NCI-H1694 (cell line): Measurements from ENCODE around the gene DHRSX.
"Not testable (repeated sequence)": the region's sequence is repeated elsewhere in the genome, so short reads cannot be mapped to it uniquely, and the experiment has no call there.

ENCODE experiments used
- DNase-seq: peaks from one replicate; lab custom pipeline; 2025; lab: John Stamatoyannopoulos, UW

DHRSX gene

GRCh38 chrX:2351321-2351720, 149.5 kb downstream of the DHRSX start:
- DNase-seq, result no peak

GRCh38 chrX:2350703-2351102, 150.1 kb downstream of the DHRSX start:
- DNase-seq, result not testable (repeated sequence)

GRCh38 chrX:2350036-2350435, 150.7 kb downstream of the DHRSX start:
- DNase-seq, result not testable (repeated sequence)

- no peak for DNase-seq
Measured at GRCh38 chrX:2348211-2348610, 152.6 kb downstream of the DHRSX start.

- no peak for DNase-seq
Measured at GRCh38 chrX:2346158-2346557, 154.6 kb downstream of the DHRSX start.

GRCh38 chrX:2345562-2345961, 155.2 kb downstream of the DHRSX start:
- DNase-seq, result no peak

- no peak for DNase-seq
Measured at GRCh38 chrX:2343413-2343812, 157.4 kb downstream of the DHRSX start.

- DNase-seq, result no peak
Measured at GRCh38 chrX:2342874-2343273, 157.9 kb downstream of the DHRSX start.

GRCh38 chrX:2342281-2342688, 158.5 kb downstream of the DHRSX start:
- DNase-seq, result no peak

- DNase-seq, result no peak
Measured at GRCh38 chrX:2340991-2341390, 159.8 kb downstream of the DHRSX start.

- DNase-seq, result no peak
Measured at GRCh38 chrX:2336181-2336580, 164.6 kb downstream of the DHRSX start.

- no peak for DNase-seq
Measured at GRCh38 chrX:2334237-2334636, 166.5 kb downstream of the DHRSX start.

GRCh38 chrX:2332252-2332651, 168.5 kb downstream of the DHRSX start:
- no peak for DNase-seq

- no peak for DNase-seq
Measured at GRCh38 chrX:2330910-2331309, 169.9 kb downstream of the DHRSX start.

- DNase-seq, result no peak
Measured at GRCh38 chrX:2330487-2330886, 170.3 kb downstream of the DHRSX start.

- DNase-seq, result no peak
Measured at GRCh38 chrX:2327423-2327822, 173.4 kb downstream of the DHRSX start.

- DNase-seq, result no peak
Measured at GRCh38 chrX:2325076-2325784, 175.5 kb downstream of the DHRSX start.

- no peak for DNase-seq
Measured at GRCh38 chrX:2324151-2324550, 176.6 kb downstream of the DHRSX start.

GRCh38 chrX:2321411-2321810, 179.4 kb downstream of the DHRSX start:
- DNase-seq, result no peak

- DNase-seq, result no peak
Measured at GRCh38 chrX:2320580-2321327, 180.0 kb downstream of the DHRSX start.

GRCh38 chrX:2320089-2320488, 180.7 kb downstream of the DHRSX start:
- DNase-seq, result no peak

GRCh38 chrX:2318371-2318770, 182.4 kb downstream of the DHRSX start:
- no peak for DNase-seq

- no peak for DNase-seq
Measured at GRCh38 chrX:2317527-2318055, 183.2 kb downstream of the DHRSX start.
